COR-L47 (cell line): ENCODE measurements around the gene MR1.

ENCODE experiments used
- DNase-seq: peaks from one replicate; lab custom pipeline; 2025; lab: John Stamatoyannopoulos, UW

MR1 gene

DNA sequence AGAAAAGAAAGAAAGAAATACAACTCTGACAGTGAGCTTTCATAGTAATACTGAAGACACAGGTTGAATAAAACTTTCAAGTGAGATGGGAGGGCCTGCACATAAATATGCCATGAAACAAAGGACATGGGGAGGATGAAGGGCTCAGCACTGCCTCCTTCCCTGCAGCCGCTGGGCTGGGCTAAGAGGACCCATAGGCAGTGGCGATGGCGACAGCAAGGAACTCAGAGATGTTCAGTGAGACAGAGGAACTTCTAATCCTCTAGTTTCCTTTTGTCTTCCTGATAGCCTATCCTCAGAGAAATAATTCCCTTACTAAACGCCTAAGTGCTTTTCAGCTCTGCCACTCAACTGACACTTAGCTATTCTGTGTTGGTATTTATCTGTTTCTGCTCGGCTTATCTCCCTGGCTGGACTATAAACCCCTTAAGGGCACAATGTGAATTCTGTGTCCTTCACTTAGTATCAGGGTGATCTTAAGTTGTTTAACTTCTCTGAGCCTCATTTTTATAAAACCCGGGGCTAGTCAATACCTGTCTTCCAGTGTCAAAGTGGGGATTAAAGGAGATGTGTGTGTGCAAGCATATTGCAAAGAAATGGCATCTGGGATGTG is 30.3 kb downstream of the MR1 start:
- DNase-seq = no peak

GRCh38 chr1:181064702-181065101 is 30.9 kb downstream of the MR1 start:
- no peak for DNase-seq

DNA sequence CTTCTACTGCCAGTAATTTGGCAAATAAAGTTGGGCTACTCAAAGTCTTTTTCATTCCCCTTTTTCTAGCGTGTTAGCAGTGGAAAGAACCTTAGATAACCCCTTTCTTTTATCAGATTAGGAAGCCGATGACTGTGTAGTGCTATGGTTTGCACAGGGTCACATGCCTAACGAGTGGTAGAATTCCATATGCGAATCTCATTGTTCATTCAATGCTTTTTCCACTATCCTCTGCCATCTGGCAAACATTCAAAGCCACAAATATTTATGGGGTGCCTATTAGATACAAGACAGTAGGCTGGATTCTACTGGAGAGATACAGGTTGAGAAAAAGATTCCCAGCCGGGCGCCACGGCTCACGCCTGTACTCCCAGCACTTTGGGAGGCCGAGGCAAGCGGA is 39.9 kb downstream of the MR1 start:
- no peak for DNase-seq

GRCh38 chr1:181075766-181076350 is 42.1 kb downstream of the MR1 start:
- no peak for DNase-seq

DNA sequence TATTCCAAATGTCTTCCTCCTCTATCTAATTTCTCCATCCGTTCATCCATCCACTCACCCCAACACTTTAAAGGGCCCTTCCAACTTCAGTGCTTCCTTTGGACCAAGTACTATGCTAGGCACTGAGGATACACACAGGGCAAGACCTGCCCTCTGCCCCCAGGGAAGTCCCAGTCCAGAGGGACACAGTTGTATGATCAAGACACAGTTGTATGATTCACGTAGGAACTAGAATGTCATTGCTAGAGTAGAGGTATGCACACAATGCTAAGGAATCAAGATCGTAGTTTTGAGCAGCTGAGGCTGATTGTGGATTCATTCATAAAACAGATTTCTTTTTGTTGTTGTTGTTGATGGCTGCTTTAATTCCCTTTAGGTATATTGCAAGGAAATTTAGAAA is 43.1 kb downstream of the MR1 start:
- no peak for DNase-seq

GRCh38 chr1:181077576-181078242 is 43.9 kb downstream of the MR1 start:
- no peak for DNase-seq

GRCh38 chr1:181079382-181079781 is 45.6 kb downstream of the MR1 start:
- no peak for DNase-seq

DNA sequence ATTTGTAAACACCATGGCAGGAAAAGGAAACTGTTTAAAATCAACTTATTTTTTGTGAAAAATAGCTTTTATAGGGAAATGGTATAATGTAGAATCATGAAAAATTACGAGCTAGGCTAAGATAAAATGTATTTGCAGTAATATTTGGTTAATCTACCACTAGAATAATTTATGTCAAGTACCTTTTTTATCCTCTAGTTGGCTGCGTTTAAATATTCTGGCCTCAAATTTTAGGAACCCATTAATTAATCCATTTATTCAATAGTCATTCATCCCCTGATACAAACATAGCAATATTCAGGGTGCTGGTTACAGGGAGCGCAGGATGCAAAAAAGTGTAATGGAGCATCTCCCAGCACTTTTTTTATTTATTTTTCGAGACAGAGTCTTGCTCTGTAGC is 46.1 kb downstream of the MR1 start:
- no peak for DNase-seq

DNA sequence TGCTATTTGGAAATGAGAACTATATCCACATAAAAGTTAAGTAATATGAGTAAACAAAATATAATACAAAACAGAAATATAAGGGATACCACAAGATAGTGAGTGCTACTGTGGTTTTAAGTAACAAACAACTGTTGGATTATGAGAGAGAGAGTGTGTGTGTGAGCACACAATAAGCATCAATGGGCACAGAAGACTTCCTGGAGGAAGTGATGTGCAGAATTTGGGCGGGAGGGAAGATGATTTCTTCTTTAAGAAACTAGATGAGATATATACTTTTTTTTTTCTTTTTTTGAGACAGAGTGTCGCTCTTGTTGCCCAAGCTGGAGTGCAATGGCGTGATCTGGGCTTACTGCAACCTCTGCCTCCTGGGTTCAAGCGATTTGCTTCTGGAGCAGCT is 46.8 kb downstream of the MR1 start:
- DNase-seq = no peak

- DNase-seq = peak; percentile 83
Observed at GRCh38 chr1:181081395-181081794, 47.6 kb downstream of the MR1 start.

DNA sequence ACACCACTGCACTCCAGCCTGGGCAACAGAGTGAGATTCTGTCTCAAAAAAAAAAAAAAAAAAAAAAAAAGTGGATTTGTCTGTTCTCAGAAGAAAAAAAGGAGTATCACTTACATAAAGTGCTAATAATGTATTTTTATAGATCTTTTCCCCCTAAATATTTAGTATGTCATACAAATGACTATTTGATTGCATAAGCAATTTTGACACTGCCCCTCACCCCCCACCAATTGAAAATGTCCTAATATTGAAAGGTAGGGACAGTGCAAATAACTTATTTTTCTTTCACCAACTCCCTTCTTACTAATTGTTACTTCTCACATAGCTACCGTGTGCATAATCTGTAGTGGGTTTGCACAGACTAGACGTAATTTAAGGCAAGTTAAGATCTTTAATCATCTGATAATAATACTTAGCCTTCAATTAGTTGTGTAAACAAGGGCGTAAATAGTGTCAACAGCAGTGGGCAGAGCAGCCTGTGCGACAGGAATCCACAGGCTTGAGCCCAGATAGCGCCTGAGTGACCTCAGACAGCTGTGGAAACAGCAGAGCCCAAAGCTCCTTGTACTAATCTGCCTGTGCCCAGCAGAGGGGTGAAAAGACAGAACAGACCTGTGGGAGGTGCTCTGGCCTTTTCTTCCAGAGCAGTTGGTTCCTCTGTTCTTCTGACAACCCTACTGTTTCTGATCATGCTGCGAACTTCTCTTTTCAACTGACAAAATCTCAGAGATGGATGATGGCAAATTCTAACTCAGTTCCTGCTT is 50.2 kb downstream of the MR1 start:
- peak; percentile 83 for DNase-seq

GRCh38 chr1:181084606-181084969 is 50.8 kb downstream of the MR1 start:
- DNase-seq = no peak

- DNase-seq = no peak
Observed at GRCh38 chr1:181086091-181086490, 52.3 kb downstream of the MR1 start.

GRCh38 chr1:181086926-181087325 is 53.1 kb downstream of the MR1 start:
- DNase-seq = no peak

GRCh38 chr1:181087400-181087901 is 53.7 kb downstream of the MR1 start:
- DNase-seq = no peak

DNA sequence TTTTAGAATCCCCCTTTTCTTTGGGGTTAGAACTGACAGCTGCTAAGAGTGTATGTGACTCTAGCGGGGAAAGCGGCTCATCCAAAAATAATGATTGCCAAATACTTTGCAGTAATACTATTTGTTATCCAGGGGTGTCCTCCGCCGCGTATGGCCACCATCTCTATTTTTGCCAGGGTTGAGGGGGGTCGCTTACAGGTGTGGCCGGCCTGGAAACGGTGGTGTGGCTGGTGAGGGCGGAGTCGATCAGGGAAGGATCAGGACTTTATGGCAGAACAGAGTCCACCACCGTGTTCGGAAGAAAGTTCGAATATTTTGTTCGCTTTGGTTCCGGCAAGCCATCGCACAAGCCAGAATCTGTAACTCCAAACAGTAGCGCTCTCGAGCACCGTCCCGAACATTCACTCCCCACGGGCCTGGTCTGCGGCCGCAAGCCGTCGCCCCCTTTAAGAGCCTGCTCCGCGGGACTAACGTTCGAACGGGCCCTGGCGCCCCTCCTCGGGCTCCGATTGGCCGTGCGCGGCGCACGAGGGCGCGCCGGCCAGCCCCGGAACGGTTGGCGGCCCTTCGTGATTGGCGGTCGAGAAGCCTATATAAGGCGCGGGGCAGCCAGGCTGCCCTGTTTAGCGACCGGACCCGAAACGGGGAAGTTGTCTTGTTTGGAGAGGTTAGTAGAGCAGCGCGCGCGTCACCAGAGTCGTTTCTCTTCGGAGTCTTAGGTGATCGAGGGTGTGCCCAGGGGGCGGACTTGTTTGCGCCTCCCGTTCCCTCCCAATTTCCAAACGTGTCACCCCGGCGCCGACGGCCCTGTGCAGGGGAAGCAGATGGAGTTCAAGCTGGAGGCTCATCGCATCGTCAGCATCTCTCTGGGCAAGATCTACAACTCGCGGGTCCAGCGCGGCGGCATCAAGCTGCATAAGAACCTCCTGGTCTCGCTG is 54.6 kb downstream of the MR1 start, which contains the start of gene IER5:
Gene IER5 (plus strand): TSS at position 622 of the 938 bp plus-strand sequence. CDS start 203 bp downstream, at position 825.
- peak; percentile 92 for DNase-seq

DNA sequence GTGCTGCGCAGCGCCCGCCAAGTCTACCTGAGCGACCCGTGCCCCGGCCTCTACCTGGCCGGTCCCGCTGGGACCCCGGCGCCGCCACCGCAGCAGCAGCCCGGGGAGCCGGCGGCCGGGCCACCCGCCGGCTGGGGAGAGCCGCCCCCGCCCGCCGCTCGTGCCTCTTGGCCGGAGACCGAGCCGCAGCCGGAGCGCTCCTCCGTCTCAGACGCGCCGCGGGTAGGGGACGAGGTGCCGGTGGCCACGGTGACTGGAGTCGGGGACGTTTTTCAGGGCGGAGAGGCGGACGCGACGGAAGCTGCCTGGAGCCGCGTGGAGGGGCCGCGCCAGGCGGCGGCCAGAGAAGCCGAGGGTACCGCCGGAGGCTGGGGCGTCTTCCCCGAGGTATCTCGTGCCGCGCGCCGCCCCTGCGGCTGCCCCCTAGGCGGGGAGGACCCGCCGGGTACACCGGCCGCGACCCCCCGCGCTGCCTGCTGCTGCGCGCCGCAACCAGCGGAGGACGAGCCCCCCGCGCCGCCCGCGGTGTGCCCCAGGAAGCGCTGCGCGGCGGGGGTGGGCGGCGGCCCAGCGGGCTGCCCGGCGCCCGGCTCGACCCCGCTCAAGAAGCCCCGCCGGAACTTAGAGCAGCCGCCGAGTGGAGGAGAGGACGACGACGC is 55.4 kb downstream of the MR1 start:
- no peak for DNase-seq

- peak; percentile 35 for DNase-seq
Observed at GRCh38 chr1:181089676-181090544, 56.1 kb downstream of the MR1 start.

DNA sequence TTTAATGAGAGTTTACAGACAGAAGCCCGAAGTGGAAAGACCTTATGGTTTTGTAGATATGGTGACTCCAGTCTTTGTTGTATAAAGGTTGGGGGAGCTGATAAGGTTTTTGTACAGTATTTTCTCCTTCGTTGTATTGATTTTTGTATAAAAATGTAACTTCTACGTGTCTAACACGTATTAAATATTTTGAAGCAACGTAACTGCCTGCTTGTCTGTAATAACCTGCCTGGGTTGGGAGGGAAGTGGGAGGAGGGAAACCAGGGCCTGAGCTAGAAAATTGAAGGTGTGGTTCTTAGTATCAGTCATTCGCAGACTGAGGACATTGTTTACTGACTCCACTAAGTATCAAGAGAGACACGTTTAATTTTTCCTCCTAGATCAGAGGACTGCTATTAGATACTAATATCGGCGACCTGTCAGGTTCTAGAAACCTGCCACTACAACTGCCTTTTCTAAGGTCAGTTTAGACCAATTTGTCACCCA is 56.9 kb downstream of the MR1 start:
- no peak for DNase-seq
